ENCODE measurements around the gene C1orf87.
"Not testable (repeated sequence)": the region's sequence is repeated elsewhere in the genome, so short reads cannot be mapped to it uniquely, and the experiment has no call there.

The C1orf87 gene

GRCh38 chr1:59976194-59977074, 97.1 kb downstream of the C1orf87 start:
- H3K36me3 ChIP-seq, result no peaks in the 10 kb centered on the region
- H3K4me3 ChIP-seq (ENCODE audit: low read depth, low read length), result peak overlapping the region; percentile 5; the same call in 1 of the 2 replicates
- H3K9me3 ChIP-seq, result no peaks in the 10 kb centered on the region
- peak; percentile 73 for TF ChIP-seq CTCF (IDR thresholded peaks at IDR 0.05; ENCODE audit: low read depth, low read length)
- DNase-seq, result peak; percentile 53
- H3K27me3 ChIP-seq, result no peaks in the 10 kb centered on the region
- H3K4me1 ChIP-seq, result peaks cover 2% of the 10 kb centered on the region; the same call in 1 of the 2 replicates

- no peak for TF ChIP-seq CTCF (IDR thresholded peaks at IDR 0.05; ENCODE audit: low read depth, low read length)
- no peak overlapping the region for H3K4me3 ChIP-seq (ENCODE audit: low read depth, low read length)
- no peaks in the 10 kb centered on the region for H3K9me3 ChIP-seq
- H3K4me1 ChIP-seq, result peaks cover 2% of the 10 kb centered on the region; the same call in 1 of the 2 replicates
- no peaks in the 10 kb centered on the region for H3K27me3 ChIP-seq
- DNase-seq, result no peak
- H3K36me3 ChIP-seq, result no peaks in the 10 kb centered on the region
These were observed 99.9 kb downstream of the C1orf87 start for GRCh38 chr1:59973719-59974118.

- Histone ChIP-seq H3K36me3 (no peaks in the 10 kb centered on the region), H3K9me3 (no peaks in the 10 kb centered on the region), H3K27me3 (no peaks in the 10 kb centered on the region), H3K4me3 (ENCODE audit: low read depth, low read length) (no peak overlapping the region), H3K4me1 (peaks cover 2% of the 10 kb centered on the region; the same call in 1 of the 2 replicates)
- DNase-seq, result peak; percentile 9
- TF ChIP-seq CTCF (IDR thresholded peaks at IDR 0.05; ENCODE audit: low read depth, low read length), result no peak
These were observed 101.2 kb downstream of the C1orf87 start for GRCh38 chr1:59972216-59972927.

- peak; percentile 67 for DNase-seq
- Histone ChIP-seq H3K27me3 (no peaks in the 10 kb centered on the region), H3K9me3 (no peaks in the 10 kb centered on the region), H3K4me1 (peaks cover 9% of the 10 kb centered on the region; the same call in 1 of the 2 replicates), H3K36me3 (no peaks in the 10 kb centered on the region), H3K4me3 (ENCODE audit: low read depth, low read length) (0 out of 2 replicates have a peak overlapping the region, but pooled peaks have one; percentile 24)
- TF ChIP-seq CTCF (IDR thresholded peaks at IDR 0.05; ENCODE audit: low read depth, low read length), result peak; percentile 69
These were observed 102.1 kb downstream of the C1orf87 start for GRCh38 chr1:59971464-59971911.

- not testable (repeated sequence) for DNase-seq, H3K9me3 ChIP-seq
These were observed 103.9 kb downstream of the C1orf87 start for GRCh38 chr1:59969542-59970175.

GRCh38 chr1:59968746-59969145, 104.8 kb downstream of the C1orf87 start:
- not testable (repeated sequence) for H3K9me3 ChIP-seq

More at GRCh38 chr1:59969542-59970175, 103.9 kb downstream of the C1orf87 start:
- H3K4me1 ChIP-seq; H3K36me3 ChIP-seq; H3K4me3 ChIP-seq (ENCODE audit: low read depth, low read length); H3K27me3 ChIP-seq: not testable (repeated sequence)

More at GRCh38 chr1:59968746-59969145, 104.8 kb downstream of the C1orf87 start:
- not testable (repeated sequence) for H3K4me3 ChIP-seq (ENCODE audit: low read depth, low read length); H3K27me3 ChIP-seq; H3K4me1 ChIP-seq; H3K36me3 ChIP-seq; DNase-seq
